ENCODE measurements around the gene CELA2B. TPM values are rescaled to one million over a fixed set of nuclear protein-coding genes. Genes with fewer than 3 reads are reported as not detected.
"Not testable (repeated sequence)": the region's sequence is repeated elsewhere in the genome, so short reads cannot be mapped to it uniquely, and the experiment has no call there.

Gene CELA2B
- total RNA-seq, 1 donor from 2014 or later: not detected

DNA sequence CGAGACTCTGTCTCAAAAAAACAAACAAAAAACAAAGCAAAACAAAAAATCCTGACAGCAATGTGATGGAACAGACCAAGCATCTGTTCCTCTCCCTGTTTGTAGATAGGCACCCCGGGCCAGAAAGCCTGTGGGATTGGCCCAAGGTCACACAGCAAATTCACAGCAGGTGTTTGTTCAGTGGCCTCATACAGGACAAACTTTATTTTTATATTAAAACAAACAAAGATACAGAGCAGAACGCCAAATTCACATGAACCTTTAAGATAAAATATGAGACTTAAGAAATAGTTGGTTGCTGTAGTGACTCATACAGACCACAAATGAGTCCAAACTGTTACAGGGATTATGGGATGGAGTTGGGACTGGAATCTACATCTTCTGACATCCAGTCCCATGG, 21.6 kb upstream of the CELA2B start:
- no peaks in the 10 kb centered on the region for H3K9me3 Mint-ChIP-seq

DNA sequence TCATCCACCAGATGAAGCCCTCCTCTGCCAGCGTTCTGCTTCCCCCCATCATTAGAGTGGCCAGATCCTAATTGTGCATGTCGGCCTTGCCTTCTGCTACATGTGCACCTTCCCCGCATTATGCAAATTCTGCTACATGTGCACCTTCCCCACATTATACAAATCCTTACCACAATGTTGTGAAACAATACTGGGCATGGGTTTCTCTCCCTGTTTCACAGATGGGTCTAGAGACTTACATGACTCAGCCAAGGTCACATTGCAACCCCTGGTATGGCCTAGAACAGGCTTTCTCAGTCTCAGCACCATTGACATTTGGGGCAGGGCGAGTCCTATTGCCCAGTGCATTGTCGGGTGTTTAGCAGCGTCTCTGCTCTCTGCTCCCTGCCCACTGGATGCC, 20.4 kb upstream of the CELA2B start:
- Mint-ChIP-seq H3K4me1 (peaks cover 6% of the 10 kb centered on the region), H3K9me3 (no peaks in the 10 kb centered on the region), H3K27me3 (ENCODE audit: low read depth) (no peaks in the 10 kb centered on the region), H3K36me3 (ENCODE audit: low read depth) (no peaks in the 10 kb centered on the region), H3K4me3 (no peak overlapping the region), H3K27ac (ENCODE audit: unreplicated experiment) (no peak overlapping the region)
- no peak for DNase-seq (ENCODE audit: low read depth, low spot score)
- TF ChIP-seq, protein P1, sequence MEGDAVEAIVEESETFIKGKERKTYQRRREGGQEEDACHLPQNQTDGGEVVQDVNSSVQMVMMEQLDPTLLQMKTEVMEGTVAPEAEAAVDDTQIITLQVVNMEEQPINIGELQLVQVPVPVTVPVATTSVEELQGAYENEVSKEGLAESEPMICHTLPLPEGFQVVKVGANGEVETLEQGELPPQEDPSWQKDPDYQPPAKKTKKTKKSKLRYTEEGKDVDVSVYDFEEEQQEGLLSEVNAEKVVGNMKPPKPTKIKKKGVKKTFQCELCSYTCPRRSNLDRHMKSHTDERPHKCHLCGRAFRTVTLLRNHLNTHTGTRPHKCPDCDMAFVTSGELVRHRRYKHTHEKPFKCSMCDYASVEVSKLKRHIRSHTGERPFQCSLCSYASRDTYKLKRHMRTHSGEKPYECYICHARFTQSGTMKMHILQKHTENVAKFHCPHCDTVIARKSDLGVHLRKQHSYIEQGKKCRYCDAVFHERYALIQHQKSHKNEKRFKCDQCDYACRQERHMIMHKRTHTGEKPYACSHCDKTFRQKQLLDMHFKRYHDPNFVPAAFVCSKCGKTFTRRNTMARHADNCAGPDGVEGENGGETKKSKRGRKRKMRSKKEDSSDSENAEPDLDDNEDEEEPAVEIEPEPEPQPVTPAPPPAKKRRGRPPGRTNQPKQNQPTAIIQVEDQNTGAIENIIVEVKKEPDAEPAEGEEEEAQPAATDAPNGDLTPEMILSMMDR (conservative IDR thresholded peaks at IDR 0.05): no peak

More for the DNA sequence above, 21.6 kb upstream of the CELA2B start:
- no peak for DNase-seq (ENCODE audit: low read depth, low spot score)
- Mint-ChIP-seq H3K36me3 (ENCODE audit: low read depth) (no peaks in the 10 kb centered on the region), H3K27ac (ENCODE audit: unreplicated experiment) (no peak overlapping the region), H3K4me1 (no peaks in the 10 kb centered on the region), H3K27me3 (ENCODE audit: low read depth) (no peaks in the 10 kb centered on the region), H3K4me3 (no peak overlapping the region)
- TF ChIP-seq, protein P1 (conservative IDR thresholded peaks at IDR 0.05): no peak

- Mint-ChIP-seq H3K27me3 (ENCODE audit: low read depth) (no peaks in the 10 kb centered on the region), H3K36me3 (ENCODE audit: low read depth) (no peaks in the 10 kb centered on the region), H3K27ac (ENCODE audit: unreplicated experiment) (peak within 1 kb of the TSS; percentile 54), H3K9me3 (no peaks in the 10 kb centered on the region), H3K4me1 (peaks cover 6% of the 10 kb centered on the region), H3K4me3 (no peak within 1 kb of the TSS)
- no peak for DNase-seq (ENCODE audit: low read depth, low spot score)
- TF ChIP-seq, protein P1 (conservative IDR thresholded peaks at IDR 0.05): no peak
Observed at GRCh38 chr1:15456313-15456954, 19.5 kb upstream of the CELA2B start, which contains the start of gene CELA2A. CELA2A (plus strand) TSS chr1:15456732; CDS start chr1:15456754, 22 bp downstream.

- H3K36me3 Mint-ChIP-seq (ENCODE audit: low read depth): no peaks in the 10 kb centered on the region
- TF ChIP-seq, protein P1 (conservative IDR thresholded peaks at IDR 0.05): no peak
- no peak overlapping the region for H3K27ac Mint-ChIP-seq (ENCODE audit: unreplicated experiment)
- H3K27me3 Mint-ChIP-seq (ENCODE audit: low read depth): no peaks in the 10 kb centered on the region
- DNase-seq (ENCODE audit: low read depth, low spot score): no peak
- peaks cover 6% of the 10 kb centered on the region for H3K4me1 Mint-ChIP-seq
- H3K4me3 Mint-ChIP-seq: no peak overlapping the region
- H3K9me3 Mint-ChIP-seq: no peaks in the 10 kb centered on the region
Observed at GRCh38 chr1:15457585-15457984, 18.3 kb upstream of the CELA2B start.

- not testable (repeated sequence) for H3K4me1 Mint-ChIP-seq; H3K36me3 Mint-ChIP-seq (ENCODE audit: low read depth); H3K27ac Mint-ChIP-seq (ENCODE audit: unreplicated experiment); H3K27me3 Mint-ChIP-seq (ENCODE audit: low read depth); H3K9me3 Mint-ChIP-seq; H3K4me3 Mint-ChIP-seq; DNase-seq (ENCODE audit: low read depth, low spot score)
Observed at GRCh38 chr1:15458388-15458787, 17.5 kb upstream of the CELA2B start.
